GM12801 (cell line): Measurements from ENCODE around the gene SBF2.

Source experiments
- TF ChIP-seq, protein P1 (sequence below): IDR thresholded peaks from one replicate; pipeline ENCODE4 v1.5.1; 2011; ENCODE audit warnings: control low read depth; ENCODE audit not compliant: insufficient read length; ENCODE audit errors: extremely low read depth

Gene SBF2

DNA sequence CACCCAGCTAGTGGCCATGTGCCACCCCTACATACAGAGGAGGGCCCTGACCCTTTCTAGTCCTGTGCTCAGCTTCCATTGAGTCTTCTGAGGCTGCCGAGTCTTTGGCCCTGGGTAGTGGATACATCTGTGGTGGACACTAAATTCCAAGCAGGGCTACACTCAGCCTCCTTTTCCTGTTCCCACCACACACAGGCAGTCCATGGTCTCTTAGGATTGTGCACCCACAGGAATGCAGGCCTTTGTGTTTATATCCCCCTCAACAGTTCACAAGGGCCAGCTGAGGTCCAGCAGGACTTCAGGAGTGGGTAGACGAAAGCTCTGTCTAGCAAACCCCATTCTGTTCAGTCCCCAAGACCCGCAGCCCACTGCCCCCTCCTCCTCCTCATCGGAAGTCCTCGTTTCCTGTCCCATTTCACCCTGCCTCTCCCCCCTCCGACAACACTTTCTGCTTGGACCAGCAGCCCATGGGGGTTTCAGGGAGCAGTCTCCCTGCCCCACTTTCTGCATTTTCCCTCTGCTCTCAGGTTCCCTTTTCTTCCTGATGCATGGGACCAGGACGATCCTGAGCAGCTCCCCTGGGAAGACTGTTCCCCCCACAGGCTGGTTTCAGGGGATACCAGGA is 538.3 kb downstream of the SBF2 start:
- TF ChIP-seq, protein P1, sequence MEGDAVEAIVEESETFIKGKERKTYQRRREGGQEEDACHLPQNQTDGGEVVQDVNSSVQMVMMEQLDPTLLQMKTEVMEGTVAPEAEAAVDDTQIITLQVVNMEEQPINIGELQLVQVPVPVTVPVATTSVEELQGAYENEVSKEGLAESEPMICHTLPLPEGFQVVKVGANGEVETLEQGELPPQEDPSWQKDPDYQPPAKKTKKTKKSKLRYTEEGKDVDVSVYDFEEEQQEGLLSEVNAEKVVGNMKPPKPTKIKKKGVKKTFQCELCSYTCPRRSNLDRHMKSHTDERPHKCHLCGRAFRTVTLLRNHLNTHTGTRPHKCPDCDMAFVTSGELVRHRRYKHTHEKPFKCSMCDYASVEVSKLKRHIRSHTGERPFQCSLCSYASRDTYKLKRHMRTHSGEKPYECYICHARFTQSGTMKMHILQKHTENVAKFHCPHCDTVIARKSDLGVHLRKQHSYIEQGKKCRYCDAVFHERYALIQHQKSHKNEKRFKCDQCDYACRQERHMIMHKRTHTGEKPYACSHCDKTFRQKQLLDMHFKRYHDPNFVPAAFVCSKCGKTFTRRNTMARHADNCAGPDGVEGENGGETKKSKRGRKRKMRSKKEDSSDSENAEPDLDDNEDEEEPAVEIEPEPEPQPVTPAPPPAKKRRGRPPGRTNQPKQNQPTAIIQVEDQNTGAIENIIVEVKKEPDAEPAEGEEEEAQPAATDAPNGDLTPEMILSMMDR = no peak

DNA sequence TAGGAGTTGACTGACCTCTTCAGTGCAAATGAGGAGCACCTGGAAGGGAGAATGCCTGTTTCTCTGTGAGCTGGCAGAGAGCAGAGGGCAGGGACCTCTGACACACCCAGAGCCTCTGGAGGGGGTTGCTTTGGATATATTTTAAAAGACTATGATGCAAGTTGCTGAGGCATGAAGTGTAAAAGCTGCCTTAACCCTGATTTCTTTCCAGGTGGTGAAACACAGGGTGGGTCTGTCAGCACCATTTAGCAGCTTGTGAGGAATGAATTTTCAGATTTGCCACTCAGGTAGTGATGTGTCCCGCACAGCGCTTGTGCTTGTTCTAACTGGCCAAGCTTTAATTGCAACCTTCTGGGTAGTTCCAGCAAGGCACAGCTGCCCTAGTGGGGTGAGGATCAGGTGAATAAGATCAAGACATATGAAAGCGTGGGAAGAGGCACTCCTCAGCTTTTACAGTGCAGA is 540.0 kb downstream of the SBF2 start:
- TF ChIP-seq, protein P1 = no peak

DNA sequence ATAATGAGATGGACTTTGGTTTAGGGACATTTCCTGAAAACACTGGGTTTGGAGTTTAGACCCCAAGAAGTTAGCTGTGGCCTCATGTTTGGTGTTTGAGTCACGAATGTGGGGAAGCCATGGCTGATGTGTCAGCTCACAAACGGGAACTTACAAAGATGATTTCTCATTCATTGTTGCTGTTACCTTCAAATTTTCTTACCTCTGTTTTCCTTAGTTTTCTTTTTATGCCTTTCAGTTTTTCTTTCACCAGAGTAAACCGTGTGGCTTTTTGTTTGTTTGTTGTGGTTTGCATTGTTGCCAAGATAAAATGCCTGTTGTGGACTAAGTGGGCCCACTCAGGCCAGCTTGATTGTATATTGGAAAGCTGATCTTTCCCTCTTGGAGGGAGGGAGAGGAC is 541.0 kb downstream of the SBF2 start:
- TF ChIP-seq, protein P1 = no peak

DNA sequence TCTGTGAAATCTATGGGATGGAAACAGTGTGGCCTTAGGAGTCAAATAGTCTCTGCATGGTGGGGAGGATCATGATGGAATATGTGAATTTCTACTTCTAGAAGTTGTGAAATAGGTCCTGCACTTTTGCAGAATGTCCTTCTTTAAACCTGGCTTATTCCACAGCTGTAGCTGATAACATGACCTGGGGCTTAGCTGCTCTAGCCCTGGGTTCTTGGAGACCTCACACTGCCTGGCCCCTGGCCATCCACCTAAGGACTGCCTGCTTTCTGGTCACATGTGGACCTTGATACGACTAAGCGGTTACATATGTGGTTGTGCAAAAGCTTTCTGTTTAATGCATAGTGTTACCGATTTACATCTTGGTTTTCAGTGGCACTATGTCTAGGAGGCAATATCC is 541.9 kb downstream of the SBF2 start:
- TF ChIP-seq, protein P1 = no peak

DNA sequence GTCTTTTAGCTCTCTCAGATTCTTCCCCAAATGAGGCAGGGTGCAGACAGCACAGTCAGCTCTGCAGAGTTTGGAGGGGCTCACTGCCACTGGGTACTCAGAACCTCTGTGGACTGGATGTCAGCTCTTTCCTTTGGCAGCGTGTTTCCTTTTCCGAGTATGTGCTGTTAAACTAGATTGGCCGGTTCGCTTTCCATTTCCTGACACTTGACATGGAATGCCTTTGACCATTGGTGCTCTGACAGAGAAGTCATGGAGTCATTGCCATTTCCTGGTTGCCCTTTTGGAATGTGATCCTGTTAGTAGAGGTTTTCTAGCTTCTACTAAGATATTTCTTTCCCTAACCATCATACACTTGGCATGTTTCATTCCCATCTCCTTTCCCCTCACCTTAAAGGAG is 543.5 kb downstream of the SBF2 start:
- TF ChIP-seq, protein P1 = no peak

DNA sequence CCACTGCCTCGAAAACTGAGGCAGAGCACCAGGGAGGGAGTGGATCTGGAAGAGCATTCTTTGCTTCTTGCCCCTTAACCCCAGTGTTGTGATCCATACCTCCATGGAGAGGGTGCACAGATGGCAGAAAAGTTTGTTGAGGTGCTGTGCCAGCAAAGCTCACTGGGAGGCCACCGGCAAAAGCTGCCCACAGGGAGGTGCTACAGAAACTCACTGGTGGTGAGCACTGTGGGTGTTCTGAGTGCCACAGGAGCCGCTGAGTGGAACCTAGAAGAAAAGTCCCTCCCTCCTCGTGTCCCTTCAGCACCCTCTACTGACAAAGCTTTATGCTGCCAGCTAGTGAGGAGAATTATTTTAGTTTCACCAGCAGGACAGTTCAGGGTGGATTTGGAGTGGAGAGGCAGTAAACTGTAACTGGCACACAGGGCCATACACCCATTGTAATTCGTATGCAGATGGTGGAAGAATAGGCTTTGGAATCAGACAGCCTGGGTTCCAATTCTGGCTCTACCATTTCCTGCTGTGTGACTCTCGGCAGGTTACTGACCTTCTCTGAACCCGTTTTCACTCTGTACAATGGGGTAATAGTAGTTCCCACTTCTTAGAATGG is 545.6 kb downstream of the SBF2 start:
- TF ChIP-seq, protein P1 = peak; percentile 46

DNA sequence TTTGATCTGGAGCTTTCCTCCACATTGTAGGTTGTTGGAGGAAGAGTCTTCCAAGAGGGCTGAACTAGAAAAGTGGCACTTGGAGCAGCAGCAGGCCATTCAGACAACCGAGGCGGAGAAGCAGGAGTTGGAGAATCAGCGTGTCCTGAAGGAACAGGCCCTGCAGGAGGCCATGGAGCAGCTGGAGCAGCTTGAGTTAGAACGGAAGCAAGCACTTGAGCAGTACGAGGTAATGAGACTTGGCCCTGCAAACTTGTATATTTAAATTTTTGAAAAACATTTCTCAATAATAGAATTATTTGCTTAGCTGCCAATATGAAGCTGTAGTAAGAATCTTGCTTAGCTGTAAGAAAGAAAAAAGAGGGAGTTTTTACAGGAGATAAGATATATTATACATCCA is 546.2 kb downstream of the SBF2 start:
- TF ChIP-seq, protein P1 = no peak

DNA sequence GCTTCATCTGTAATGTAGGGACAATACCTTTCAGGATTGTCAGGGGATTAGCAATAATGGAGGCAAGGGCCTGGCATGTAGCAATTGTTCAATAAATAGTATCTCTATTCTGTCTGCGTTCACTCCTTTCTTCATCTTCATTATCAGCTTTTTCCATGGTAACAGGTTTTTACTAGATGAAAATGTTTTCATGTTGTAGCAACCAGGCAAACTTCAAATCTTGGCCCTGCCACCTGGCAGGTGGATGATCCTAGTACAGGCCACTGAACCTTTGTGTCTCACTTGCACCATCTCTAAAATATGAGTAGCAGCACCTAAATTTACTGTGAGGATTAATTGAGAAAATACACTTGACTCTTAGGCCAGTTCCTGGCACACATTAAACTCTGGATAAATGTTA is 546.8 kb downstream of the SBF2 start:
- TF ChIP-seq, protein P1 = no peak
